ENCODE measurements around the gene CCDC68. TPM values are rescaled to one million over a fixed set of nuclear protein-coding genes. Genes with fewer than 3 reads are reported as not detected.

The CCDC68 gene
- total RNA-seq, 1 donor from 2014 or later: 5.1 TPM

DNA sequence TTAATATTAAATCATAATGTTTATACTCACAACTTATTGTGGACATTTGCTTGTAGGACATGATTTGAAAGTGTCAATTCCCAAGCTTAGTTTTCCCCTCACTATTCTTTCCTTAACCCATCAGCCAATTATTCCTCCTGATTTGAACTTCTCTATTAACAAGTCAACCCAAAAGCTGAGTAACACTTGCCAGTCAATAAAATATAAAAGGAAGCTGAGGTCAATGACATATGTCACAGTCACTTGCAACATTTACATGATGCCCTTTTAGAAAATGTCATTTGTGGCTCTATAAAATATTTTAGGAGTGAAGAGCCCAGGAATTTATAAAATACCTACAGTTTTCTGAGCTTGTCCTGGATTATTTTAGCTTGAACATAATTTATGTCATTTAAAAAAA lies 7.2 kb downstream of the CCDC68 start:
- Histone ChIP-seq H3K9me3 (replicated peaks) (no peaks in the 10 kb centered on the region), H3K27ac (replicated peaks) (no peak overlapping the region), H3K4me3 (no peak overlapping the region), H3K4me1 (peaks cover 7% of the 10 kb centered on the region), H3K27me3 (ENCODE audit: low read depth) (no peaks in the 10 kb centered on the region), H3K36me3 (no peaks in the 10 kb centered on the region)
- no peak for DNase-seq
- intact Hi-C loops (cut with micrococcal nuclease): no loop called here
- TF ChIP-seq, protein P1, sequence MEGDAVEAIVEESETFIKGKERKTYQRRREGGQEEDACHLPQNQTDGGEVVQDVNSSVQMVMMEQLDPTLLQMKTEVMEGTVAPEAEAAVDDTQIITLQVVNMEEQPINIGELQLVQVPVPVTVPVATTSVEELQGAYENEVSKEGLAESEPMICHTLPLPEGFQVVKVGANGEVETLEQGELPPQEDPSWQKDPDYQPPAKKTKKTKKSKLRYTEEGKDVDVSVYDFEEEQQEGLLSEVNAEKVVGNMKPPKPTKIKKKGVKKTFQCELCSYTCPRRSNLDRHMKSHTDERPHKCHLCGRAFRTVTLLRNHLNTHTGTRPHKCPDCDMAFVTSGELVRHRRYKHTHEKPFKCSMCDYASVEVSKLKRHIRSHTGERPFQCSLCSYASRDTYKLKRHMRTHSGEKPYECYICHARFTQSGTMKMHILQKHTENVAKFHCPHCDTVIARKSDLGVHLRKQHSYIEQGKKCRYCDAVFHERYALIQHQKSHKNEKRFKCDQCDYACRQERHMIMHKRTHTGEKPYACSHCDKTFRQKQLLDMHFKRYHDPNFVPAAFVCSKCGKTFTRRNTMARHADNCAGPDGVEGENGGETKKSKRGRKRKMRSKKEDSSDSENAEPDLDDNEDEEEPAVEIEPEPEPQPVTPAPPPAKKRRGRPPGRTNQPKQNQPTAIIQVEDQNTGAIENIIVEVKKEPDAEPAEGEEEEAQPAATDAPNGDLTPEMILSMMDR (IDR thresholded peaks at IDR 0.05; ENCODE audit: borderline replicate concordance): no peak

DNA sequence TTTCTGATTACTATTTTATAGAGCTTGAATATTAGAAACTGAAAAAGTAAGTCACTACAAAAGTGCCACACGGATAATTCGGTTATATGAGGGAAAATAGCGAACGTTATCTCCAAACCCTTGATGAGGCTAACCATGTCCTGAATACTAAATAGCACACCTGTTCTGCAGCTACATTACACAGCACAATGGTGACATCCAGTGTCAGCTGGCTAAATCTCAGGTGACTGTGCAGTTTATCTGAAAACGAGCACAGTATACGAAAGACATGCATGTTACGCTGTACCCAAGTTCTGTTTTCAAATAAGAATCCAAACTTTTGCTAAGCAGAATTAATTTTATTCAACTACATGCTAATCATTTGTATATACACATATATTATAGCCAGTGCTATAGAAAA lies 9.0 kb downstream of the CCDC68 start:
- Histone ChIP-seq H3K4me1 (peaks cover 21% of the 10 kb centered on the region), H3K27ac (replicated peaks) (no peak overlapping the region), H3K27me3 (ENCODE audit: low read depth) (no peaks in the 10 kb centered on the region), H3K9me3 (replicated peaks) (no peaks in the 10 kb centered on the region), H3K36me3 (no peaks in the 10 kb centered on the region), H3K4me3 (no peak overlapping the region)
- TF ChIP-seq, protein P1 (IDR thresholded peaks at IDR 0.05; ENCODE audit: borderline replicate concordance): no peak
- intact Hi-C loops (cut with micrococcal nuclease): no loop called here
- no peak for DNase-seq

DNA sequence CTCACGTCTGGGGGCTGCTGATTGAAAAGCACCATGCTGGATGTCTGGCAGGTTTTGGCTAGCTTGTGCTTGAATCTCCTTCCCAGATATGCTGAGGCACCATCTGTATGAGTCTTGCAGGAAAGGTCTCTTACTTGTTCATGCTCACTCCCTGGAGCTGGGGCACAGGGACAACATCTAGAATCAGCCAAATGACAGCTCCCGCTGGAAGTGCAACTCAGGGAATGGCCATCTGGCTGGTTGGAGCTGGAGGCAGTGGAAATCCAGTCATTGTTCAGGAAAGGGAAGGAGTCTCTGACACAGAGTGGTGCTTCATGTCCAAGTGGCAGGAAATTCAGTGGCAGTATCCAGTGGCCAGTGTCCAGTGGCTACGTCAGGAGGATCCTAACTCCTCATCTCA lies 9.7 kb downstream of the CCDC68 start:
- TF ChIP-seq, protein P1 (IDR thresholded peaks at IDR 0.05; ENCODE audit: borderline replicate concordance): no peak
- Histone ChIP-seq H3K27ac (replicated peaks) (peak overlapping the region; percentile 9), H3K36me3 (no peaks in the 10 kb centered on the region), H3K4me1 (peaks cover 24% of the 10 kb centered on the region), H3K4me3 (no peak overlapping the region), H3K27me3 (ENCODE audit: low read depth) (no peaks in the 10 kb centered on the region), H3K9me3 (replicated peaks) (no peaks in the 10 kb centered on the region)
- intact Hi-C loops (cut with micrococcal nuclease): no loop called here
- DNase-seq: no peak

DNA sequence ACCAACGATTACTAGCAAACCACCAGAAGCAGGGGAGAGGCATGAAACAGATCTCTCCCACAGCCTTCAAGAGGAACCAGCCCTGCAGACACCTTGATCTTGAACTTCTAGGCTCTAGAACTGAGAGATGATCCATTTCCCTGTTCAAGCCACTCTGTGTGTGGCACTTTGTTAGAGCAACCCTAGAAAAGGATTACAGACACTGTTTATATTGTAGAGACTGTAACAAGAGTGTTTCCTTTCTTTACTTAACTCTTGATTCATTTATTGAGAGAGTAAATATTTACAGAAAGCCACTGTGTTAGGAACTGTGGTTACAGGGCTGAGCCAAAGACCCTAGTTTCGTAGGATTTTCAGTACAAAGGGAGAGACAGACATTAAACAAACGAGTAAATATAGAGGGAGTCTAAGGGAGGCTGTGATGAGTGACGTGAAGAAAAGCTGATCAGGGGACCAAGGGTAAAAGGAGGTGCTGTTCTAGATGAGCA lies 10.9 kb downstream of the CCDC68 start:
- Histone ChIP-seq H3K27ac (replicated peaks) (peak overlapping the region; percentile 76), H3K9me3 (replicated peaks) (no peaks in the 10 kb centered on the region), H3K27me3 (ENCODE audit: low read depth) (no peaks in the 10 kb centered on the region), H3K4me1 (peaks cover 24% of the 10 kb centered on the region), H3K36me3 (no peaks in the 10 kb centered on the region), H3K4me3 (no peak overlapping the region)
- intact Hi-C loops (cut with micrococcal nuclease): no loop called here
- TF ChIP-seq, protein P1 (IDR thresholded peaks at IDR 0.05; ENCODE audit: borderline replicate concordance): no peak
- DNase-seq: no peak

DNA sequence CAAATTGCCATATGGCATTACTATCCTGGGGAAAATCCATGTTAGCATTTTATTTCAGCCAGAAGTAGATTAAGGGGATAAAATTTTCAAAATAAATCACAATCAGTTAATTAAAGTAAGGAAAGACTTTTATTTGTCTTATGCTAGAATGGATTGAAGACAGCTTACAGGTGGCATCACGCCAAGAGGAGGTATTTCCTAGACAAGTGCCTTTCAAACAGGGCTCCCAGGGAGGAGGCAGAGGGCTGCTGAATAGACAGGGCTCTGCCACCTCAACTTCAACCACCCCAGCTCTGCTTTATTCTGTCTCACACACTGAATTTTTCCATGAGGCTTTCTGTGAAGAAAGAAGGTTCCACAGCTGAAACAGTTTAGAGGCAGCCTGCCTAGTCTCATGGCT lies 12.2 kb downstream of the CCDC68 start:
- H3K4me3 ChIP-seq: no peak overlapping the region
- H3K27me3 ChIP-seq (ENCODE audit: low read depth): no peaks in the 10 kb centered on the region
- peak overlapping the region; percentile 76 for H3K27ac ChIP-seq (replicated peaks)
- TF ChIP-seq, protein P1 (IDR thresholded peaks at IDR 0.05; ENCODE audit: borderline replicate concordance): no peak
- no peak for DNase-seq
- peaks cover 24% of the 10 kb centered on the region for H3K4me1 ChIP-seq
- no peaks in the 10 kb centered on the region for H3K36me3 ChIP-seq
- H3K9me3 ChIP-seq (replicated peaks): no peaks in the 10 kb centered on the region
- intact Hi-C loops (cut with micrococcal nuclease): no loop called here

Measured in left ventricle myocardium inferior (tissue), 1 donor.